ENCODE data around the gene ANKRD55.
"Not testable (repeated sequence)": the region's sequence is repeated elsewhere in the genome, so short reads cannot be mapped to it uniquely, and the experiment has no call there.

ANKRD55 gene

DNA sequence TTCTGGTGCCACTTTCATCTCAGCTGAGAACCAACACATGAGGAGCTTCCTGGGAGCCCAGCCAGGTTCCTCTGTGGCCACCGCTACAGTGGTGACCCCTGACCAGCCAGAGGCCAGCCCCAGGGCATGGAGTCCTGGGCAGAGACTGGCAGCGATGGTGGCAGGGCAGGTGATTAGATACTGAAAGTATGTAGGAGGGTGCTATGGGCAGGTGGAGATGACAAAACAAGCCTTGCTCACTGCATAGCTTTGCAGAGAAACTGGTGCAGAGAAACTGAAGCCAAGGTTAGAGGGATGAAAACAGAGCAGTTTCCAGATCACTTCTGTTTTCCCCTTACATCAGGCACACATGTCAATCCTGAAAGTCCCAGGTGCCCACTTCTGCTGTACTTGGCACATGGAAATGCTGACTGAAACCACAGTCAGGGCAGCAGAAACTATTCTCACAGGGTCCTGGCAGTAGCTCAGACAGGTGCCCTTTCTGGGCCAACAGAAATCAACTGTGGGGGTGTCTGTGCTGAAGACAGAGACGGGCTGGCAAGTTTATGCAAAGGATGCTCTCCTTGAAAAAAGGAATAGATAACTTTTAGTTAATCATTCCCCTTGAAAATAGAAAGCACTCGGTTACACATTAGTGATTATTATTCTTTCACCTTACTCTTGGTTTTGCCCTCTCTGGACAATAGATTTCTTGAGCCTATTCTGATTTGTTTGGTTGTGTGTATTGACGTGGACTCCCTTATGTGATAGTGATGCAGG, 90.3 kb downstream of the ANKRD55 start:
- no peak for DNase-seq

DNA sequence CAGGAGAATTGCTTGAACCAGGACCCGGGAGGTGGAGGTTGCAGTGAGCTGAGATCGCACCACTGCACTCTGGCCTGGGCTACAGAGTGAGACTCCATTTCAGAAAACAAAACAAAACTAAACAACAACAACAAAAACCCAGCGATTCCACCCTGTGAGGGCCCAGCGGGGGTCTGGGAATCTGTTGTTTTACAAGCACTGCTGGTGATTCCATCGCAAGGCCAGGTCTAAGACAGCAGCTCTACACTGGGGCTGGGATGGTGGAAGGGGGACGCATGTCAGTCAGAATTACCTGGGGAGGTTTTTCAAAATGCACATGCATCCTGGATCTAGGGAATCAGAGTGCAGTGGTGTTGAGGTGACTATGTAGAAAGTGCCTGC, 90.9 kb downstream of the ANKRD55 start:
- DNase-seq: no peak

DNA sequence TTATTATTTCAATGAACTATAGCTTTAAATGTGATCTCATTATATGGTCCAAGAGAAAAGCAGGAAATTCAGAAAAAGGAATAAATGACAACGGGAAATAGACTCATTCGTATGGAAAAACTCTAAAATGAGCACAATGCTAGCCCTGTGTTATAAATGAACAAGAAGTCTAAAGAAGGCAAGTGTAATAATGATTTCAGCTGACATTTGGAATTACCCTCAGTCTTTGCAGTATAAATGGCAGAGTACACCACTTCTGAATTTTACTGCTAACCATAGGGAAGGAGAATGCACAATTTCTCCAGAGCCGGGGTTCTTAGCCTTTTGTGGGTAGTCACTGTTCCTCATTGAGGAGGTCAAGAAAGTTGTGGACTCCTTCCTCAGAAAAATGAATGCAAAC, 93.1 kb downstream of the ANKRD55 start:
- no peak for DNase-seq

DNA sequence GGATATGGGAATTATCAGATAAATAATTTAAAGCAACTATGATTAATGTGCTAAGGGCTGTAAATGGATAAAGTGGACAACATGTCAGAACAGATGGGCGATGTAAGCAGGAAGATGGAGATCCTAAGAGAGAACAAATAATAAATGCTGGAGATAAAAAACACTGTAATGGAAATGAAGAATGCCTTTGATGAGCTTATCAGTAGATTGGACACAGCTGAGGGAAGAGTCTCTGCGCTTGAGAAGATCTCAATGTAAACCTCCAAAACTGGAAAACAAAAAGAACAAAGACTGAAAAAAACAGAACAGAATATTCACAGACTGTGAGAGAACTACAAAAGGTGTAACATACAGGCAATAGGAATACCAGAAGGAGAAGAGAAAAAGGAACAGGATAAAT, 102.5 kb downstream of the ANKRD55 start:
- DNase-seq: no peak

DNA sequence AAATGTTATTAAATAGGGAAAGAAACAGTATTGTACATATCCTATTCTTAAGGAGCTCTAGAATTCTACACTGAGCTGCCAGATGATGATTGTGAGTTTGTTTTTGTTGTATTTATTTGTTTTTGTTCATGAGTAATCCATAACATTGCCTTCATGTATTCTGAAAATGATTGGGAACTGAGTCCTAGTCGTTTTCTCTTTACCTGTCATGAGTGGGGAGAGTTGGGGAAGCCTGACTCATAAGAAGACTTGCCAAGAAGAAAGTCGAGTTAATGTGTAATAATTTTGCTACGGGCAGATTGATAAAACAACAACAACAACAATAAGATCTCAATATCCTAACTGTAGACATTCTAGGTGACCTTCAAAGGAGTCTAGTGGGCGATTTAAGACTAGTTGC, 103.8 kb downstream of the ANKRD55 start:
- DNase-seq: no peak

DNA sequence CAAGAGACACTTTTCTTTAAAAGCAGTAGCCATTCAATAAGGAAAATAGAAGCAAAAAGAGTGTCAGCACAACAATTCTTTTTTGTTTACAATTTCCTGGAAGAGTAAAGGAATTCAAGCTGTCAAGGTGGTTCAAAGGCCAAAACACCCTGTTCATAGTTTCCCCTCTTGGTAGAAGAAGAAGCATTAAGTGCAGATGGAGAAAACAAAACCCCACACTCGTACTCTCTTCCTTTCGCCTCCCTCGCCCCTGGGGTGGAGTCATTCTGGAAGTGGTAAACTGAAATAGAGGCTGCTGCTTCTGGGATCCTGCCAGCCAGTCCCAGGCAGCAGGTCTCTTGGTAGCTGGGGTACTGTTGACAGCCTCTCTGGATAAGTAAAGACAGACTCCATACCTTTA, 105.0 kb downstream of the ANKRD55 start:
- DNase-seq: peak; percentile 35

DNA sequence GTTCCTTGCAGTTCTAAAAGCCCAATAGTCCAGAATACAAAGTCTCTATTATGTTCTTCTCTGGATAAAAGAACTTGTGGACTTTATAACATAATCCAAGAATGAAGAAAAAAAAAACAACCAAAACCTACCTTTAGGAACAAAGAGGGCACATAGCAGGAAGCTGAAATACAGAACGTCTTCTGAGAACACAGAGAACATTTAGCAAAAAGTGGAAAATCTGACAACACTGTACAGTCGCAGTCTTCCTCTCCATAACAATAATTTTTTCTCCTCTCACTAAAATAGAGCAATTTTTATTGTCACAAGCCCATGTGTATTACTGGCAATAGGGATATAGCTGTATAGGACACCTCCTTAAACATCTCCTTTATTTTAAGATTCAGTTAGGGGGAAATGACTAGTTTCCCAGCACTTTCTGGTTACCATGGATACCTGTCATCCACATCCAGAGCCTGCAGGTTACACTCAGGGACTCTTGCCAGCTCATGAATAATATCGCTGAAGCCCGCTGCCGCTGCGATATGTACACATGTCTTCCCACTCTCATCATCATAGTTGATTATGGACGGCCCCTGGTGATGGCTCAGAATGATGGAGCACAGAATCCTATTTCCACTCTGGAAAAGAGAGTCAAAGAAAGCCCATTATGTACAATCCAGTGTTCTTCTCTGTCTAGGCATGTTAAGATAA, 106.5 kb downstream of the ANKRD55 start:
- no peak for DNase-seq

DNA sequence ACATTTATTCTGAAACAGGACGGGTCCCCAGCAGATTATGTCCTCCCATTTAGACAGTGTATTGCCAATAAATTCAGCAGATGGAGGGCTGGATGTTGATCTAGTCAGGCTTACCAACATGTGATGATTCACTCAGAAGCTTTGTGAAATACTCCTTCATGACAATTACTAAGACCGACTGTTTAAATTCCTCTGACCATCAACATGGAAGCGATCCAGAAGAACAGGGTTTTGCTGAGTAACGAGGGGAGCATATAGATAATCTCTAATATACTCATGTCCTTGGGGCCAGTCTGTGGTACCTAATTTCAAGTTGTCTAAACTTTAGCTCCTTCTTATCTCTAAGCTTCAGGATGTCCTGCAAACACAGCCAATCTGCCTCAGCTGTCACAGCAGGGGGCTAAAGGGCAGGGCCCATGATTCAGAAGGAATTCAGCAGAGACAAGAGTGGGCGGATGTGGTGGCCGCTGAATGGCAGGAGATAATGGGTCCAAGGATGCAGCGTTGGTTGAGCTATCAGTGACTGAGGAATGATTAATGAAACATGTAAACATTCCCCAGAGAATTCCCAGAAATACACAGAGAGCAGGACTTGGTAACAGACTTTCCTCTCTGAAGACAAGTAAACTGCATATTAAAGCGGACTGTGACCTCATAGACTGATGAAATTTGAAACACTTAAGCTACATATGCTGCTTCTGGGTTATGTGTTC, 109.4 kb downstream of the ANKRD55 start:
- no peak for DNase-seq

DNA sequence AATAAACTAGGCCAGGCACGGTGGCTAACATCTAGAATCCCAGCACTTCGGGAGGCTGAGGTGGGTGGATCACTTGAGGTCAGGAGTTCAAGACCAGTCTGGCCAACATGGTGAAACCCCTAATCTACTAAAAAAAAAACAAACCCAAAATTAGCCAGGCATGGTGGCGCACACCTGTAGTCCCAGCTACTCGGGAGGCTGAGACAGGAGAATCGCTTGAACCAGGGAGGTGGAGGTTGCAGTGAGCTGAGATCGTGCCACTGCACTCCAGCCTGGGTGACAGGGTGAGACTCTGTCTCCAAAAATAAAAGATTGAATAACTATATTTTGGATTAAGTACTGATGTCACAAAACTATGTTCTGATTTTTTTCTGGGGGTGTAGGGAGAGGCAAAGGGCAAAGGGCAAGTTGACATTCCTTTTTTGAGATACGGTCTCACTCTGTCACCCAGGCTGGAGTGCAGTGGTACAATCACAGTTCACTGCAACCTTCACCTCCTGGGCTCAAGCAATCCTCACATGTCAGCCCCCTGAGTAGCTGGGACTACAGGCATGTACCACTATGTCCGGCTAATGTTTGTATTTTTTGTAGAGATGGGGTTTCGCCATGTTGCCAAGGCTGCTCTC, 110.7 kb downstream of the ANKRD55 start:
- not testable (repeated sequence) for DNase-seq

DNA sequence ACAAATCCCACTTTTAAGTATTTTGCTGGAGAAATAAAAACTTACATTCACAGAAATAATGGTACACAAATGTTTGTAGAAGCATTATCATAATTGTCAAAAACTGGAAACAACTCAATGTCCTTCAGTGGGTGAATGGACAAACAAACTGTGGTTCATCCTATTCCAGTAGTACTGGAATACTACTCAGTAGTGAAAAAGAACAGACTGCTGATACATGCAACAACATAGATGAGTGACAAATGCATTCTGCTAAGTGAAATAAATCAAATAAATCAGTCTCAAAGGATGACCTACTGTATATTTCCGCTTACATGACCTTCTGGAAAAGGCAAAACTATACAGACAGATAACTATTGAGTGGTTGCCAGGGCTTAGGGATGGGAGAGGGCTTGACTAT, 114.1 kb downstream of the ANKRD55 start:
- no peak for DNase-seq

DNA sequence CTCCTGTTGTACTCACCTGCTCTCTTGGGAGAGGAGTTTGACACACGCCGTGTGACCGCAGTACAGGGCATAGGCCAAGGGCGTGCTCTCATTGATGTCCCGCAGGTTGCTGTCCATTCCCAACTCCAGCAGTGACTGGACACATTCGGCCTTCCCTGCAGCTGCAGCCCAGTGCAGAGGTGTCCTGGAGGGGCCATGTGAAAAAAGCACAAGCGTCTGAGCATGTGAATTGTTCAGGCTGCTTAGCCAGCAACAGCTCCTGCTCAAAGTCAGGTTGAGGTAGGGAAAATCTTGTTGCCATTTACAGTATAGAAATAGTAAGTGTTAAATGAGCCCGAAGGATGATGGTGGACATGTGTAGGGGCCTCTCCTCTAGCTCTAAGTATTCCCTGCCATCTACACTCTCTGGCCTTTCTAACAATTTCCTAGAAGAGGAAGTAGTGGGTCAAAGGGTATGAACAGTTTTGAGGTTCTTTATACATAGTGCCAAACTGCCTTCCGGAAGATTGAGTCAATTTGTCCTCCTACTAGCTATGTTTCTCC, 116.5 kb downstream of the ANKRD55 start:
- DNase-seq: no peak

DNA sequence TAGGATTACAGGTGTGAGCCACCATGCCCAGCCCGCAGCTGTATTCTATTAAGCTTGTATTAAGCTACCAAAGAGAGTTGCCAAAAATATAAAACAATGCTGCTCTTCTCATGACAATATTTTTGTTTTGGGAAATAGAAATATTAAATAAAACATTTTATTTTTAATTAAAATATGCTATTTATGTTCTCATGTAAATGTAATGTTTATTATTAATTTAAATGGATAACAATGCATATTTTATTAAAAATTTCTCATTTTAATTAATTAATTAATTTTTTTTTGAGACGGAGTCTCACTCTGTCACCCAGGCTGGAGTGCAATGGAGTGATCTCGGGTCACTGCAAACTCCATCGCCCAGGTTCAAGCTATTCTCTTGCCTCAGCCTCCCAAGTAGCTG, 117.5 kb downstream of the ANKRD55 start:
- DNase-seq: no peak

DNA sequence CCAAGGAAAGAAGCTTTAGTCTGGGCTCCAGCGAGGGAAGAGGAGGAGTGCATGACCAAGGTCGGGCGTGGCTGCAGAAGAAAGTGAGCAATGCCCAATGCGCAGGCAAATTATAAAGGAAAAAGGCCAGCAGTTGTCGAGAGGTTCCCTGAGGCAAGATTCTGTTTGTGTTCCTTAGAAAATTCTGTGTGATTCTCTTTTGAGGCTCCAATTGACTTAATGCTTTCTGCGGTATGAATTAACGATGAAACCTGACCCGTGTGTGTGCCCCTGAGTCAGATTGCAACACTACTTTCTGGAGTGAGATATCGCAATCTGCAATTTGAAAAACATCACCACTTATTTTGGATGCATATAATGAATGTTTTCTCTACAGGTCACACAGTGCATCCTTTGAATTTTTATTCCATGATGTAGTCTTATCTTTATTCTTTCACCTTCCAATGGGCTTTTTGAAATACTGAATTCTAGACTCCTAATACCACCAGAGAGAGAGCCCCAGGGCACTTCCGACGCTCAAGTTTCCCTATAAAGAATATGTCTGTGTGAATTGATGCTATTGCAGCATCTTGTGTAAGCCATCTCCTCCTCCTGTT, 120.5 kb downstream of the ANKRD55 start:
- no peak for DNase-seq

DNA sequence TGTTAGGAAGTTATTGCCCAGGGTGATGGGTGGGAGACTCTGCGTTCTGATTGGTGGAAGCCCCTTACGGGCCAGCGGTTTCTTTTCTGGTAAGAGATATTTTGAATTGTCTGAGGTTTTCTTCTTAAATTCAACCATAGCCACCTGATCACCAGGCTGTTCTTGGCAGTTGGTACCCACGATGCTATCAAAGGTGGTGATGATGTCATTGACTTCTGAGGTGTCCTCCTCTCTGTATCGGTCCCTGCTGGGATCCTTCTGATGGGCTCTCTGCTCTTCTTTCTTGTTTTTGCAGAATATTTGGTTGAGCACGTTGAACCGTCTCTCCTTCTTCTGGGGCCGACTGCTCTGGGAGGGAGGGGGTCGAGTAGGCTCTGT, 121.7 kb downstream of the ANKRD55 start:
- no peak for DNase-seq

DNA sequence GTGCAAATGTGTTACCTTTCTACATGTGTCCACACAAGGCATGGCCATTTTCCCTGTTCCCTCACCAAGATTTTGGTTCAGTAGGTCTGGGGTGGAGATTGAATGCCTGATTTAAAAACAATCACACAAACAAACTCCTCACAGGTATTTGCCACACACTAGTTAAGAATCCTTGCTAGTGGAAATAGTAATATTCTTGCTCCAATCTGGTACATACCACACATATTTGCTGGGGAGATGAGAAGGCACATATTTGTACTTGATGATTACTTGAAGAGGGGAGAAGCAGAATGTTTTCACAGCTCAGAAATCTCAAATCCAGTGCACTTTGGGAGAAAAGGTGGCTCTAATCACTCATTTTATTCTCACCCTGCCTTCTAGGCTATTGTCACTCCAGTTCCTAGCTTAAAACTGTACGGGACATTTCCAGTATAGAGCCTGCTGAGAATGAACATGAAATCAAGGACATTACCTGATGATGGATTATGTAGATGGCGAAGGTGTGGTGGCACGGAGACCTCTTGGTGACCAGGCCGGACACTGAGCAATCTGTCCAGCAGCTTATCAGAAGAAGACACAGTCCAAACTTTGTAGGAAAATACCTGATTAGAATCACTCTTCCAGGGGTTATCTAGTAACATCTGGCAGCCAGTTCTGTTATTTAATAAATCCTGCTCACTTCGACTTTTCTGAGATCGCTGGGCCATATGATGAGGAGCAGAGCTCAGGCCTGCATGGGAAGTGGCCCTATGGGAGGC, 122.3 kb downstream of the ANKRD55 start:
- no peak for DNase-seq

DNA sequence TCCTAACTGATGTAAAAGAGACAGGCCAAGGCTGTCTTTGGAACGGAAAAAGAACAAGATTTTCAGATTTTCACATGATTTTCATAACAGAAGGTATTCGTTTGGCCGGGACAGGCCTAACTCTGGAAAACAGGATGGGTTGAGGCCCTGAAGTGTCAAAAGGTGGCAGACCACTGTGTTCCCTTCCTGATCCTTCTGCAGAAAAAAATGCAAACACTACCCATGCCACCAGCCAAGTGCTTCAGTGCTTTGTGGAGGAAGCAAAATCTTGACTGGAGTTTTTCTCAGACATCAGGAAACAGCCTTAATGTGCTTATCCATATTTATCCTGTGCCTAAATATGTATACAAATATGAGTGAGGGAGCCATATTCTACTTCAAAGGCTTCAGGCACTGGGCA, 124.9 kb downstream of the ANKRD55 start:
- no peak for DNase-seq

DNA sequence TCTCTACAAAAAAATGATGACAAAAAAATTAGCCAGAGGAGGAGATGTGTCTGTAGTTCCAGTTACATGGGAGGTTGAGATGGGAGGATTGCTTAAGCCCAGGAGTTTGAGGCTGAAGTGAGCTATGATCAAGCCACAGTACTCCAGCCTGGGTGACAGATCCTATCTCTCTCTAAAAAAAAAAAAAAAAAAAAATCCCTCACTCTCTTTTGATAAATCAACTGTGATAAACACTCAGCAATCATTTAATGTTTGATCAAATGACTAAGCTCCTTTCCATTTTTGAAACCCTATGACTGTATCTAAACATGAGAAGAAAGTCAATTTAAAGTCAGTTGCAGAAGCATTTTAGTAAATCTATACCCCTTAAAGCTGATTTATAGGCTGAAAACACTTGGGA, 126.3 kb downstream of the ANKRD55 start:
- DNase-seq: no peak

DNA sequence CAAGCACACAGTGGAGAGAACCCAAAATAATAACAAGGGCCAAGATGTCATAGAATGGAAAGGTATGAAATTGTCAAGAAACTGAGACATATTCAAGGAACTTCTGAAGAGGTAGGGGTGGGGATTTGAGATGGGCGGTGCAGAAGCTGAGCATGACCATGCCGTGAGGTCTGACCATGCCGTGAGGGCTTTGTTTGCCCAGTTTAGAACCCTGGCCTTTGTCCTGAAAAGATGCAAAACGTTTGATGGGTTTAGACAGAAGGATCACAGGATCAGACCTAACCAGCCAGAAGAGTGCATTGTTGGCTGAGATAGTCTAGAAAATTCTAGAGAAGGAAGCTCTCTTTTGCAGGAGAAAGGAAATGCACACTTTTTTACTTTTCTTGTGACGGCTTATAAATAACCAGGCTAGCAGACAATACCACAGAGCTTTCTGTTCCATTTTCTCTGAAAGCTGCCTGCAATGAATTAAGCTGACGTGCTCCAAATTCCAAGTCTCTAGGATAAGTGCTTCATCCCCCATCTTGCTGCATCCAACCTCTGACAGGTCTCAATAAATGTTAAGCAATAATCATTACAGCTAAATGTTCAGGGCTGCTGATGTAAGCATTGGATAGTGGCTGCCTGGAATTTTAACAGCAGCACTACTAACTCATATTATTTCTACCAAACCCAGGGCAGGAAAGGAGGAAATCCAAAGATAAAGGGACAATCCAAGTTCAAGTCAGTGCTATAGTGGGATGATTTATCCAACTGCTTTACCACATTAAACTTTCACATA, 127.4 kb downstream of the ANKRD55 start:
- DNase-seq: no peak

DNA sequence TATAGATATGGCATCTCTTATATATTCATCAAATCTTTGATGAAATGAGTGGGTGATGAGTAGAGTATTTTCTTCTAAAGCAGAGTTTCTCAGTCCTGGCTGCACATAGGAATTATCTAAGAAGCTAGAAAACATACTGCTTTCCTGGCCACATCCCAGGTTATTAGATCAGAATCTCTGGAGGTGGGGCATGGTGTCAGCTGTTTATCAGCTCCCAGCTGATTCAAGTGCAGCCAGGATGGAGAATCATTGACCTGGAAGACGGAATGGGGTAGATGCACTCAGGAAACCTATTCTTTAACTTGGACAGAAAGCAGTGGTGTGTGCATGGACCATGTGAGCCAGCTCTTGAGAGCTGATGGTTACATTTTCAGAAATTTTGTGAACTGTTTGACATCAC, 130.2 kb downstream of the ANKRD55 start:
- DNase-seq: no peak

DNA sequence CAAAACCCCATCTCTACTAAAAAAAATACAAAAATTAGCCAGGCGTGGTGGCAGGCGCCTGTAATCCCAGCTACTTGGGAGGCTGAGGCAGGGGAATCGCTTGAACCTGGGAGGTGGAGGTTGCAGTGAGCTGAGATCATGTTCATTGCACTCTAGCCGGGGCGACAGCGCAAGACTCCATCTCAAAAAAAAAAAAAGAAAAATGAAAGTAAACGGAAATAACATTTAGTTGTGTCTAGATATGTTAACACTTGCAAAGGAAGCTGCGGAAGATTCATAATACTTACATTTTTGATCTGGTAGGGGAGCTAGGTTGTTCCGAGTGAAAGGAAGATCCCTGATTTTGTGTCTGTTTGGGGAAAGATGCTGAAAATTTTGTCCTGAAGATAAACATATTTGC, 130.9 kb downstream of the ANKRD55 start:
- DNase-seq: not testable (repeated sequence)

DNA sequence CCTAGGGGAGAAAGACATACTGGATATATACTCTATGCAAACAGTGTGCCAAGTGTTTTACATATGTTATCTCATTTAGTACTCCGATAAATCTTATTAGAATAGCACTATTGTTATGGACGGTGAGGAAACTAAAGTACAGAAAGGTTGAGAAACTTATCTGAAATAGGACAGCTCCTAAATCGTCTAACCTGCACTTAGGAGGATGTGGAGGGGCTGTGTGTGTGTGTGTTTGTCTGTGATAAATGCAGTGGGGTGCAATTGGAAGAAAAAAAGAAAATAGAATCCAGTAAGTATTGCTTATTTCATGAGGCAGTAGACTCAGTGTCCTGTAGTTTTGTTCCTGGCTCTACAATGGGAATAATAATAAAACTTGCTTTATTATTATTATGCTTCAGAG, 131.9 kb downstream of the ANKRD55 start:
- DNase-seq: no peak
